Right atrium auricular region (tissue), 2 donors: ENCODE data around the gene PIK3CG. TPM values are rescaled to one million over a fixed set of nuclear protein-coding genes. Genes with fewer than 3 reads are reported as not detected.

Experiments used
- DNase-seq: peaks from one replicate; pipeline ENCODE4 v3.0.0-alpha.2; 2019; ENCODE audit warnings: low spot score
- H3K27ac ChIP-seq, 2 donors: fragments of 200-600 bp; sonication (generic); 1 replicate in 1 of 2; 2 replicates in 1 of 2; pipeline ENCODE4 v1.5.1; 2016 to 2019
- H3K27me3 ChIP-seq, 2 donors: fragments of 200-600 bp; sonication (generic); one replicate each; pipeline versions ENCODE4 v1.5.1 to v1.6.0; 2017 to 2019
- H3K36me3 ChIP-seq: fragments of 200-600 bp; sonication (generic); one replicate; pipeline ENCODE4 v1.5.1; 2016
- H3K4me1 ChIP-seq, 2 donors: fragments of 200-600 bp; sonication (generic); one replicate each; pipeline versions ENCODE4 v1.5.1 to v1.6.0; 2017 to 2019
- H3K4me3 ChIP-seq, 2 donors: fragments of 200-600 bp; sonication (generic); 1 replicate in 1 of 2; 2 replicates in 1 of 2; pipeline ENCODE4 v1.5.1; 2017 to 2019; ENCODE audit warnings: mild to moderate bottlenecking in 1 of 2, moderate library complexity in 1 of 2
- H3K9me3 ChIP-seq, 2 donors: fragments of 200-600 bp; sonication (generic); one replicate each; pipeline ENCODE4 v1.5.1; 2019
- total RNA-seq, 2 donors: library from RNA; depleted of rRNA; stranded (reverse); fragments of >200 nt; gene quantifications; one replicate each; pipeline ENCODE4 v1.1.0, GENCODE V29; 2016
- TF ChIP-seq, protein P1 (sequence below), 2 donors: fragments of 200-600 bp; sonication (generic); IDR thresholded peaks; one replicate each; pipeline ENCODE4 v1.5.1; 2019; ENCODE audit warnings: antibody characterized with exemption in 2 of 2

The PIK3CG gene
- total RNA-seq, 2 donors from 2014 or later, result 0.82 to 3.0 TPM

DNA sequence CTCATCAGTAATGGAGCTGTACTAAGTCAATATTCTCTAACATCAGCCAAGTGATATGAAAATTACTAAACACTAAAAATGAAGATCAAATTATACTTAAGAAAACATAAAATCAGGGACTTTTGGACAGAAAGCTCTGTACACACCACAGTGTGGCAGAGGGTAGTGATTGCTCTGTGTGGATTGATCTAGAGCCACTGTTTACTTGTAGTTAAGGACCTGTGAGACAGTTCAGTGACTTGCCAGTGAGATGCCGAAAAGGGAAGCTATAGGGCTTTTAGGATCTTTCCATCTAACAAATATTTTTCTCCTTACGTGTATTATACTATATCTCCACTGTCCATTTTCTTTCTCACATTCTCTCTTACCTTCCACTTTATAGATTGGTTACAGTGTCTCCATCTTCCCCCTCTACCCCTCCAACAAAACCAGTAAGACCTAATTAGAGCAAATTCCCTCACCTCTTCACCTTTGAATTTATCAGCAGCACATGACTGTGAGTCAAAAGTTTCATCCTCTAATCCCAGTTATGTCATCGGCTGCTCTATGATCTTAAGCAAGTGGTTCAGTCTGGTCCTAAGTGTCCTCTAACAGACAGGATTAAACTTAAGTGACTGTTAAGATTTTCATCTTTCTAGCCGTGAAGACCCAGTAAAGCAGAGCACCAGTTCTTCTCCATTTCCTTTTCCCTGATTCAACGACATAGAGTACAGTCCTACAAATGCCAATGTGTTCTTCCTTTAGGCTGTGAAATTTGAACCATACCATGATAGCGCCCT, 6.9 kb downstream of the PIK3CG start:
- Histone ChIP-seq H3K36me3 (no peaks in the 10 kb centered on the region), H3K4me3 (no peak overlapping the region), H3K4me1 (no peaks in the 10 kb centered on the region), H3K27me3 (no peaks in the 10 kb centered on the region), H3K9me3 (peaks cover 0 to 5% of the 10 kb centered on the region in 2 donors), H3K27ac (no peak overlapping the region)
- TF ChIP-seq, protein P1, sequence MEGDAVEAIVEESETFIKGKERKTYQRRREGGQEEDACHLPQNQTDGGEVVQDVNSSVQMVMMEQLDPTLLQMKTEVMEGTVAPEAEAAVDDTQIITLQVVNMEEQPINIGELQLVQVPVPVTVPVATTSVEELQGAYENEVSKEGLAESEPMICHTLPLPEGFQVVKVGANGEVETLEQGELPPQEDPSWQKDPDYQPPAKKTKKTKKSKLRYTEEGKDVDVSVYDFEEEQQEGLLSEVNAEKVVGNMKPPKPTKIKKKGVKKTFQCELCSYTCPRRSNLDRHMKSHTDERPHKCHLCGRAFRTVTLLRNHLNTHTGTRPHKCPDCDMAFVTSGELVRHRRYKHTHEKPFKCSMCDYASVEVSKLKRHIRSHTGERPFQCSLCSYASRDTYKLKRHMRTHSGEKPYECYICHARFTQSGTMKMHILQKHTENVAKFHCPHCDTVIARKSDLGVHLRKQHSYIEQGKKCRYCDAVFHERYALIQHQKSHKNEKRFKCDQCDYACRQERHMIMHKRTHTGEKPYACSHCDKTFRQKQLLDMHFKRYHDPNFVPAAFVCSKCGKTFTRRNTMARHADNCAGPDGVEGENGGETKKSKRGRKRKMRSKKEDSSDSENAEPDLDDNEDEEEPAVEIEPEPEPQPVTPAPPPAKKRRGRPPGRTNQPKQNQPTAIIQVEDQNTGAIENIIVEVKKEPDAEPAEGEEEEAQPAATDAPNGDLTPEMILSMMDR (IDR thresholded peaks at IDR 0.05), result no peak
- DNase-seq, result no peak

DNA sequence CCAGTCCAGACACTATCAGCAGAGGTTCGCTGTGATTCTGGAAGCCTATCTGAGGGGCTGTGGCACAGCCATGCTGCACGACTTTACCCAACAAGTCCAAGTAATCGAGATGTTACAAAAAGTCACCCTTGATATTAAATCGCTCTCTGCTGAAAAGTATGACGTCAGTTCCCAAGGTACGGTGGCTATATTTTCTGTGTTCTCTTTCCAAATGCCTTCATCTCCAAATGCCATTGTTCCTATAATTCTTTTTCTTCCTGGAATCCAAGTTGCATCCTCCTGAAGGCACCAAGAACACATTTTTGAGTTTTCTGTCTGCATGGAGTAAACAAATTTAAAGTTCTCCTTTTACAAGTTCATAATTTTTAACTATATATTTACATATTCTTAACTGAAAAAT, 7.7 kb downstream of the PIK3CG start:
- Histone ChIP-seq H3K4me3 (no peak overlapping the region), H3K4me1 (no peaks in the 10 kb centered on the region), H3K27ac (no peak overlapping the region), H3K27me3 (no peaks in the 10 kb centered on the region), H3K9me3 (peaks cover 0 to 5% of the 10 kb centered on the region in 2 donors), H3K36me3 (no peaks in the 10 kb centered on the region)
- TF ChIP-seq, protein P1 (IDR thresholded peaks at IDR 0.05), result no peak
- DNase-seq, result no peak

GRCh38 chr7:106874076-106874475, 9.0 kb downstream of the PIK3CG start:
- H3K27me3 ChIP-seq, result no peaks in the 10 kb centered on the region
- H3K9me3 ChIP-seq, result peaks cover 0 to 5% of the 10 kb centered on the region in 2 donors
- H3K36me3 ChIP-seq, result no peaks in the 10 kb centered on the region
- no peaks in the 10 kb centered on the region for H3K4me1 ChIP-seq
- DNase-seq, result no peak
- no peak overlapping the region for H3K27ac ChIP-seq
- TF ChIP-seq, protein P1 (IDR thresholded peaks at IDR 0.05), result no peak
- no peak overlapping the region for H3K4me3 ChIP-seq

GRCh38 chr7:106875508-106875907, 10.4 kb downstream of the PIK3CG start:
- no peak overlapping the region for H3K27ac ChIP-seq
- TF ChIP-seq, protein P1 (IDR thresholded peaks at IDR 0.05), result no peak
- H3K9me3 ChIP-seq, result peaks cover 0 to 5% of the 10 kb centered on the region in 2 donors
- no peaks in the 10 kb centered on the region for H3K27me3 ChIP-seq
- H3K4me1 ChIP-seq, result no peaks in the 10 kb centered on the region
- no peaks in the 10 kb centered on the region for H3K36me3 ChIP-seq
- DNase-seq, result no peak
- no peak overlapping the region for H3K4me3 ChIP-seq

- DNase-seq, result no peak
- Histone ChIP-seq H3K27me3 (no peaks in the 10 kb centered on the region), H3K4me1 (no peaks in the 10 kb centered on the region), H3K9me3 (peaks cover 0 to 5% of the 10 kb centered on the region in 2 donors), H3K4me3 (no peak overlapping the region), H3K36me3 (no peaks in the 10 kb centered on the region), H3K27ac (no peak overlapping the region)
- TF ChIP-seq, protein P1 (IDR thresholded peaks at IDR 0.05), result no peak
Observed at GRCh38 chr7:106878748-106879439, 13.8 kb downstream of the PIK3CG start.
